Measurements from ENCODE around the gene SPATA46.
"Not testable (repeated sequence)": the region's sequence is repeated elsewhere in the genome, so short reads cannot be mapped to it uniquely, and the experiment has no call there.

SPATA46 gene, protein sequence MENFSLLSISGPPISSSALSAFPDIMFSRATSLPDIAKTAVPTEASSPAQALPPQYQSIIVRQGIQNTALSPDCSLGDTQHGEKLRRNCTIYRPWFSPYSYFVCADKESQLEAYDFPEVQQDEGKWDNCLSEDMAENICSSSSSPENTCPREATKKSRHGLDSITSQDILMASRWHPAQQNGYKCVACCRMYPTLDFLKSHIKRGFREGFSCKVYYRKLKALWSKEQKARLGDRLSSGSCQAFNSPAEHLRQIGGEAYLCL

DNA sequence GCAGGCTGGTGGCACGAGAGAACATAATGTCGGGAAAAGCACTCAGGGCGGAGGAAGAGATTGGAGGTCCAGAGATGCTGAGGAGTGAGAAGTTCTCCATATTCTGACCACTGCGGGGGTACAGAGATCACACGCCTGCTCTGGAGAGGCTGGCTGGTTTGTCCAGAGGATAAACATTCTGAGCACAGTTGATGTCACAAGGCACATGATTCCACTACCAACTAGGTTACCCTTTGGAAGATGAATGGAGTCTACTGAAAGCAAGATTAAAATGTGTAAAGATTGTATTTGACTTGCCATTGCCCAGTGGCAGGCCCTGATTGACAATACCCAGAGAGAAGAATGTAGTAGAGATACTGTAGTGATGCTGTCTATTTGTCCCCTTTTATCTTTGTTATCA is at the start of gene SPATA46:
SPATA46 (minus strand) TSS at position 164 of the 400 bp plus-strand sequence; CDS start at position 100, 64 bp downstream.
- DNase-seq (ENCODE audit: low read depth), result no peak

DNA sequence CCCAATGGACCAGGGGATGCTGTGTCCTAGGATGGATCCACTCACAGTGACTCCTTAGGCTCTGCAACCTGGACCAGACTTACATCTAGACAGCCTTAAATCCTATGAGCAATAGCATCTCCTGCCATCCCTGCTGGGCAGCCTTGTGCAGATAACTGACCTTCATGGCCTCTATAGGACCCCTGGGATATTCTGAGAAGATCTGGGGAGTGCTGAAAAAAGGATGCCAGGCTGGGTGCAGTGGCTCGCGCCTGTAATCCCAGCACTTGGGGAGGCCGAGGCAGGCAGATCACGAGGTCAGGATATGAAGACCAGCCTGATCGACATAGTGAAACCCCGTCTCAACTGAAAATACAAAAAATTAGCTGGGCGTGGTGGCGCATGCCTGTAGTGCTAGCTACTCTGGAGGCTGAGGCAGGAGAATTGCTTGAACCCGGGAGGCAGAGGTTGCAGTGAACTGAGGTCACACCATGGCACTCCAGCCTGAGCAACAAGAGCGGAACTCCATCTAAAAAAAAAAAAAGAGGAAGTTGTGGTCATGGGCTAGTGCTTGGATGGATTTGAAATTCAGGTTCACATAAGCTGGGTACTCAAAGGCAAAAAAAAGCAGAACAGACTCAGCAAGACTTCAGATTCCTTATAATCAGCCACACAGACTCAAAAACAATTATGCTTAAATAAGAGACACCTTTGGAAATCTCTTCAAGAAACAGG is 46.2 kb upstream of the SPATA46 start:
- DNase-seq (ENCODE audit: low read depth), result no peak

DNA sequence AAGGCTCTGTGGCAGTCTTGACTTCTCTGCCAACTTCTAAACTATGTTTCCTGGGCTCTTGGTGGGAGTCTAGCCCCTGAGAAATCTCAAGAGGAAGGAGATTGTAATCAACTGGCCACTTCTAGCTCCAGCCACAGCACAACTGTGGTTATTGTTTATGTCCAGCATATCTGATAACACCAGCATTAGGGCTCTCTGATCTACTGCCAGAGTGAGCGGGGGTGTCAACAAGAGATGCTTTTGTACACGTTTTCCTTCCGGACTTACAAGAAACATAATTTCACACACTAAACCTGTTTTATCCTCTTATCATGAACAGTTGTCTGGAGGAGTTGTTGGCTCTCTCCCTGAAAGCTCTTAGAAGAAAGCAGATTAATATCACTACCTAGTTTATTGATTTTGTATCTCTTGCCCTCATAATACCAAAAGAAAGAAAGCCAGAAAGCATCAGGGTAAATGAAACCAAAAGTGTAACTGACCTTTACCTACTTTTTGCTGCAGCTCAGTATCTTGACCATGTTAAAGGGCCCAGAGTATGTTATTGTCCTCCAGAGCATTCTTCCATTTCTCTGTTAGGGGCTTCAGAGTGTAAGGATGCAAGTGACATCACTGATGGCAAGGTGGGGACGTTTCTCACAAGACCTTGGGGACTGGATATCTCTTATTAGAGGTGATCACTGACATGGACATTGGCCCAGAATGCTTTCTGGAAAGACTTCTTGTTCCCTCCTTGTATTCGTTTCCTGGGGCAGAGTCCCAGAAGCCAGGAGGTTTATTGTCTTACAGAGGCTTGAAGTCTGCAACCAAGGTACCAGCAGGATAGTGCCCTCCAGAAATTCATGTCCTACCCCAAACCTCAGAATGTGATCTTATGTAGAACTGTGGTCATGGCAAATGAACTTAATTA is 44.9 kb upstream of the SPATA46 start:
- no peak for DNase-seq (ENCODE audit: low read depth)

DNA sequence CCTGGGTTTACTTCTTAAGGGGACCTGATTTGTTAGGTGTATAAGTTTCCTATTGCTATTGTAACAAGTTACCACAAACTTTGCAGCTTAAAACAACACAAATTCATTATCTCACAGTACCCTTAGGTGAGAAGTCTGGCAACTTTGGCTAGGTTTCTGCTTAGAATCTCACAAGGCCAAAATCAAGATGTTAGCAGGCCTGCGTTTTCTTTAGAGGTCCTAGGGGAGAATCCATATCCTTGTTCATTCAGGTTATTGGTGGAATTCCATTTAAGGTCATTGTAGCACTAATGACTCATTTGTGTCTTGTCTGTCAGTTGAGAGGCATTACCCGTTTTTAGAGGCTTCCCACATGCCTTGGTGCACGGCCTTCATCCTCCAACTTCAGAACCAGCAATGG is 43.5 kb upstream of the SPATA46 start:
- DNase-seq (ENCODE audit: low read depth), result no peak

DNA sequence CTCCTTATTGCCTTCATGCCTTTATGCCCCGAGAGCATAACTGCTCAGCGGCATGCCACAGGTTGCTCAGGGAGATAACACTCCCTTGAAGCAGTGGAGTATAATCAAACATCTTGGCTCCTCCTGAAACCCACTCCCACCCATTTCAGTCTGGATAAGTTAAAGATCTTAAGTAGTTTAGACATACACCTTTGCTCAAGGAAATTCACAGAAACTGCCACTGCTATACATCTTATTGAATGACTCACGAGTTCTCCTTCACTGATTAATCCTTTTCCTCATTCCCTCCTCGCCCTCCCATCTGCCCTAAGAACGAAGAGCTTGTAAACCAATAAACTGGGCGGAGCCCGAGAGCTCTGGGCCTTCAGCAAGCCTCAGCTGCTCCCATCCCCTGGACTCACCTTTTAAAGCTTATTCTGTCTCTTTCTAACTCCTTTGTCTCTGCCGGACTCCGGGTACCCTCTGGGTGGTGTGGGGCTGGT is 42.8 kb upstream of the SPATA46 start:
- not testable (repeated sequence) for DNase-seq (ENCODE audit: low read depth)

DNA sequence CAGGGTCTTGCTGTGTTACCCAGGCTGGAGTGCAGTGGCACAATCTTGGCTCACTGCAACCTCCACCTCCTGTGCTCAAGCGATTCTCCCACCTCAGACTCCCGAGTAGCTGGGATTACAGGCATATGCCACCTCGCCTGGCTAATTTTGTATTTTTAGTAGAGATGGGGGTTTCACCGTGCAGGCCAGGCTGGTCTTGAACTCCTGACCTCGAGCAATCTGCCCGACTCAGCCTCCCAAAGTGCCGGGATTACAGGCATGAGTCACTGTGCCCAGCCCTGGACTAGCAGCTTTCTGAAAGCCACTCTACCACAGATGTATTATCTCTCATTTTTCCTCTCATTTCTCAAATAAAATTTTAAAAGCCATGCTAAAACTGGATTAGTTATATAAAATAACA is 41.9 kb upstream of the SPATA46 start:
- not testable (repeated sequence) for DNase-seq (ENCODE audit: low read depth)

DNA sequence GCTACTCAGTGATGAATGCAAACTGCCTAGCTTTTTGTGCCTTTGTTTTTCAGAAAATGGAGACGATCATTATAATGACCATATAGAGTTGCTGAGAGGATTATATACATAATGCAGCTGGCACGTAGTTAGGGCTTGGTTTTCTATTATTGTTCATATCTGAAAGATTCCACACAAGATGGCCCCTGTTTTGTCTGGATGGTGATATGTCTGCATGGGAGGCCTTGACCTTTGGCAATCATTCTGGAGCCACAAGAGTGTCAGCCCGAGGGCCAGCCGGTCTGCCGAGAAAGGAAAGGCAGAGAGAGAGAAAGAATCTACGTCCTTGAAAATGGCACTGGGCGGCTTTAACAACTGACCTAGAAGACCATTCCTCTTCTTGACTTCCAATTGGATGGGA is 41.0 kb upstream of the SPATA46 start:
- DNase-seq (ENCODE audit: low read depth), result no peak

DNA sequence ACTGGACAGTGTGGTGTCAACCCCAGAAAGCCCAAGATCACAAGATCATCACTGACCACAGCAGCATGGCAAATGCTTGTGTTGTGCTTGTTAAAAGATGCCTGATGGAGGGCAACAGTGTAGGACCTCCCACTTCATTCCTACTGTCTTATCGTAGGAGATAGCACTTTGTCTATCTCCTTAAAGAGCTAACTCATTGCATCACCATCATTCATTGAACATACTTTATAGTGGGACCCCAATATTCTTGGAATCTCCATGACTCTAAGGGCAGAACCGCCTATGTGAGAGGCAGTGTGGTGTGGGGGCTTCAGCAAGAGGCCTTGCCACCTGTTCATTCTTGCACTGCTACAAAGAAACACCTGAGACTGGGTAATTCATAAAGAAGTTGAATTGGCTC is 40.3 kb upstream of the SPATA46 start:
- DNase-seq (ENCODE audit: low read depth), result no peak

DNA sequence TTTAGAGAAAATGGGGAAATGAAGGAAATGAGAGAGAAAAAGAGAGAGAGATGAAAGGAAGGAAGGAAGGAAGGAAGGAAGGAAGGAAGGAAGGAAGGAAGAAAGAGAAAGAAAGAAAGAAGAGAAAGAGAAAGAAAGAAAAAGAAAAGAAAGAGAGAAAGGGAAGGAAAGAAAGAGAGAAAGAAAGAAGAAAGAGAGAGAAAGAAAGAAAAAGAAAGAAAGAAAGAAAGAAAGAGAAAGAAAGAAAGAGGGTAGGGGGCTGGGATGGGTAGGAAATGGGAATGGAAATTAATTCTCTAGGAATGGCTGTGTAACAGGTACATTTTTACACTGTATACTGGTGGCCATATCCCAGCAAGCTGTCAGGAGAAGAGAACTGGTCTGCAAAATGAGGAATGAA is 39.6 kb upstream of the SPATA46 start:
- DNase-seq (ENCODE audit: low read depth), result no peak

DNA sequence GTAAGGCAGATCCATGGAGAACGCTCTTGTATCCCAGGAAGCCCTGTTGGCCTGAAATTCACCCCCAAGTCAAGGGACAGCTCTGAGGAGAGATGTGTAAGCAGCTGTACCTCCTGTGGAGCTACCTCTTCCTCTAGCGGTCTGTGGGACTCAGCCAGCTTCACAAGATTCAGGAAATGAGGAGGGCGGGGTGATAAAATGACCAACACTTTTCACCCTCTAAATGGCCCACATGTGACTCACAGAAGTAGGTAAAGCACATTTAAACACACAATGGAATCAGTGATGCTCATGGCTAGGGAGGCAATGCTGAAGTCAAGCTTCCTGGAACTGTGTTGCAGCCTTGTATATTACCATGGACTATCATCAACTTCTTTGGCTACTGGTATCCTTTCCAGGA is 35.3 kb upstream of the SPATA46 start, which contains the start of gene SH2D1B:
SH2D1B (minus strand) TSS at position 135 of the 400 bp plus-strand sequence; CDS start at position 15, 120 bp downstream.
- DNase-seq (ENCODE audit: low read depth), result no peak

DNA sequence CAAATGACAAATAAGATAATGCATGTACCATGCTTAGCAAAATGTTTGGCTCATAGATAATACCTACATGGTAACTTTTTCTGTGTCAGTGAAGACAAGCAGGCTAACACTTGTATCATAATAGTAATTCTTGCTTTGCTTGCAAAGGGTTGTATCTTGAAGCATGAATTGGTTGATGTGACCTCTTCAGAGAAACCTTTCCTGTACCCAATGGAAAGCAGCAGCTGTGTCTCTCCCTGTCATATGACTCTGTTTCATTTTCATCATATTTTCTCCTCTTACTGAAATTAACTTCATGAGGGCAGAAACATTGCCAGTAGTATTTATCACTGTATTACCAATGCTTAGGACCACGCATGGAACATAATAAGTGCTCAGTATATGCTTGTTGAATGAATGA is 30.9 kb upstream of the SPATA46 start:
- no peak for DNase-seq (ENCODE audit: low read depth)

DNA sequence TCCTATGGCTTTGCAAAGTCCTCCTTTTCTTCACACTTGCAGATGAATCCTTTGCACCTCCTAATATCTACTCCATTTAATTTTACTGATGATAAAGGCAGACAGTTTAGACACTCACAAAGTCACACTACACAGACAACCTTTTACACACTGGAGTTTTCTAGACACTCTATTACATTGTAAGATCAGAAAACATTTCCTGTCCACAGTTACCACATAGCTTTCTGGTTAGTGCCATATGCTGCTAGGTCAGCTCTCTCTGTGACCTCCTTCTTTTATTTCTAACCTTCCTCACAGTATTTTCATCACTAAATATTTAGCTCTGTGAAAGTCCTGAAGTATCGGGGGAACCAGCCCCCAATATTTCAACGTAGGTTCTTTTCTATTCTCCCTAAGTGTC is 30.2 kb upstream of the SPATA46 start:
- no peak for DNase-seq (ENCODE audit: low read depth)

DNA sequence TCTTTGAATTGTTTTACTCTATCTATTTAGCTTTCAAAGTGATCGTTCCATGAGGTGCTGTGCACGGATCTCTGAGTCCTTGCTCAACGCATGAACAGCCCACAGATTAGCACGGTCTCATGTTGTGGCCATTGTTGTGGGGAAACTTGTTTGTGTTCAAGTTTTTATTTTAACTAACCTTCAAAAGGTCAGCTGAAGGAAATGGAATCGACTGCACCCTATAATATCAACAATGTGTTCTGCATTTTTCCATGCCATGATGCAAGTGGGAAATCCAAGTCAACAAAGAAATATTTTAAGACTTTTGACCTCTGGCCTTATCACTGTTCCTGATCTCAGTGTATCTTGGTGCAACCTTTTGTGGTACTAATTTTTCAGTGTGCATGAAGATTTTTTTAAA is 29.1 kb upstream of the SPATA46 start:
- DNase-seq (ENCODE audit: low read depth), result no peak

DNA sequence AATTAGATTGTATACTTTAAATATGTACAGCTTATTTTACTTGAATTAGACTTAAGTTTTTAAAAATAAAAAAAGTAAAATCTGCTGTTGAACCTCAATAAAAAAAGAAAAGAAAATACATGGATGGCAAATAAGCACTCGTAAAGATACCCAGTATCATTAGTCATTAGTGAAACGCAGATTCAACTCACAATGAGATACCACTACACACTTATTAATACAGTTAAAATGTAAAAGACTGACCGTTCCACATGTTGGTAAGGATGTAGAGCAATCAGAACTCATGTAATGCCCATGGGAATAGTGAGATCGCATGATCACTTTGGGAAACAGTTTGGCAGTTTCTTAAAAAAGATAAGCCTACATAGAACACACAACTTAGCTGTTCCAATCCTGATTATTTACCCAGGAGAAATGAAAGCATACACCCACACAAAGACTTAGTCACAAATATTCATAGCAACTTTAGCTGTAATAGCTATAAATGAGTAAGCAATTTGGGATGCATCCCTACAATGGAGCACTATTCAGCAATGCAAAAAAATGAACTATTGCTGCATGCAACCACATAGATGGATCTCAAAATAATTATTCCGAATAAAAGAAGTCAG is 28.0 kb upstream of the SPATA46 start:
- DNase-seq (ENCODE audit: low read depth), result peak; percentile 66

DNA sequence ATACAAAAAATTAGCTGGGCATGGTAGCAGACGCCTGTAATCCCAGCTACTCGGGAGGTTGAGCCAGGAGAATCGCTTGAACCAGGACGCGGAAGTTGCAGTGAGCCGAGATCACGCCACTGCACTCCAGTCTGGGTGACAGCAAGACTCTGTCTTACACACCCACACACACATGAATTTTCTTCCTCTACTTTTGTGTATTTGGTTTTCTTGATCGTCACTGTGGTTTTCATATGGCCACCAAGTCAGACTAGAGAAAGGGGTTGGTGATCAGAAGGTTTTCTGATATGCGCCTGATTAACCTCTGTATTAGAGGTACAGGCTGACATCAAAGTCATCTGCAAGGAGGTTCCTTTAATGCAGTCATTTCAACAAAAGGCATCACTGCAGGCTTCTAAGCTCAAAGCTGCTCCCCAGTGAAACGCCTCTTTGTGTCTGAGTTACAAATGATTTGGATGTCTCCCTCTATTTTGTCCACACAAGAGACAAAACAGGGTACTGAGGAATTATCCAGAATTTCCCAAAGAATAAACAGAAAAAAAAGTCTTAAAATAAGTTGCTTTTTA is 24.2 kb upstream of the SPATA46 start:
- DNase-seq (ENCODE audit: low read depth), result no peak

DNA sequence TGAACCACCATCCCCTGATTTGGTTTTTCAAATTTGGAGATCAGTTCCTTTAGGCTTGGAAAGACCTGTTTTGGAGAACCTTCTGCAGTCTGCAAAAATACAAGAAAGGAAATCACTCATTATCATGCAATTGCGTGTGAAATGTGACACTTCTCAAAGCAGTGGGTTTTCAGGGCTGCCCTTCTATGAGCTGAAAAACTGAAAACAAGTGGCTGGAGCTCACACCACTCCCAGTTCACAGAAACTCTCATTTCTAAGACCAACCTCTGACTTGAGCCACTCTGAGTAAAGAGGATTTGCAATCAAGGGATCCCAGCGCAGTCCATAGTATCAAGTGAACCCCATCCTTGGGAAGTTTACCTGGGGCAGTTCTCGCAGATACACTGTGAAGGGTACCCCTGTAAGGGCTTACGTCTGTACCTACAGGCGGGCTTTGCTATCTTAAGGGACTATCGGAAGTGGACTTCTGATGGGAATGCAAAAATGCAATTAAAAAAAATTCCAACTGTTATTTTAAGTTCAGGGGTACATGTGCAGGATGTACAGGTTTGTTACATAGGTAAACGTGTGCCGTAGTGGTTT is 22.4 kb upstream of the SPATA46 start:
- no peak for DNase-seq (ENCODE audit: low read depth)

DNA sequence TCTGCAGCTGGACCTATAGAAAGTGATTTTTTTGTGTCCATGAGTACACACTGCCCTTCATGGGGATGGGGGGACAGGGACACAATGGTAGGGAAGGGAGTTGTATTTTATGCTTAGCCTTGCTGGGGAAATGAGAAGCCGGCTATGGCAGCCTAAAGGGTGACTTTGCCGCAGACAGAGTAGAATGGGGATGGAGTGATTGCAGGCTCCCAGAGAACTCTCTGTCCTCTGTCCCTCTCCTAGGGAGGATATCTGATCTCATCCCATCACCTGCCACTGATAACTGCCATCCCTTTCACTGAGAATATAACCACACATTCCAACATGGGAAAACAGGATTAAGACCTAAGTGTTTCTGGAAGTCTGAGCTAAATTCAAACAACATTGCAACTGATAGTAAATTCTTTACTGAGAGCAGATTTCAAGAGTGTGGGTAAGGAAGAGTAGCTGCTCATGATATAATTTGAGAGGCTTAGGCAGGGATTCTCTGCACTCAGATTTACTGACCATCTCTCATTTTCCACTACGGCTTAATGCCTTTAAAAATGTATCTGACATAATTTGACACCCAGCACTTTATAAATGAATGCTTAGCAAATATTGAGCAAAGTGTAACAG is 21.4 kb upstream of the SPATA46 start:
- DNase-seq (ENCODE audit: low read depth), result no peak

DNA sequence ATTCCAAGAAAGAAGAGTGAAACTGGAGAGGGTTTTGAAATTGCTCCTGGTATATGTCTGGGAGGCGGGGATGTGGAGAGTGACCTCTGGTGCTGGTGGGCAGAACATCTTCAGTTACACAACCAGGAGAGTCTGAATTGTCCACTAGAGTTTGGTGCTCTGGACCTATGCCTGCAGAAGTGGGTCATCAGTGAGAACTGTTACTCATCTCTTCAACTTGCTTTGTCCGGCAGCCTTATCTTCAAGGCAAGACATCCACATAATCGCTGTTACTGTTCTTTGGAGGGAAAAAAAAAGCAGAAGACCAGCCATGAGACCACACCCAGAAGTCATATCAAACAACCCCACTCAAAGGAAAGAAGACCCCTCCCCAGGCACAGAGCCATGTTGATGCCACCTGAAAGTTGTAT is 20.4 kb upstream of the SPATA46 start:
- no peak for DNase-seq (ENCODE audit: low read depth)

DNA sequence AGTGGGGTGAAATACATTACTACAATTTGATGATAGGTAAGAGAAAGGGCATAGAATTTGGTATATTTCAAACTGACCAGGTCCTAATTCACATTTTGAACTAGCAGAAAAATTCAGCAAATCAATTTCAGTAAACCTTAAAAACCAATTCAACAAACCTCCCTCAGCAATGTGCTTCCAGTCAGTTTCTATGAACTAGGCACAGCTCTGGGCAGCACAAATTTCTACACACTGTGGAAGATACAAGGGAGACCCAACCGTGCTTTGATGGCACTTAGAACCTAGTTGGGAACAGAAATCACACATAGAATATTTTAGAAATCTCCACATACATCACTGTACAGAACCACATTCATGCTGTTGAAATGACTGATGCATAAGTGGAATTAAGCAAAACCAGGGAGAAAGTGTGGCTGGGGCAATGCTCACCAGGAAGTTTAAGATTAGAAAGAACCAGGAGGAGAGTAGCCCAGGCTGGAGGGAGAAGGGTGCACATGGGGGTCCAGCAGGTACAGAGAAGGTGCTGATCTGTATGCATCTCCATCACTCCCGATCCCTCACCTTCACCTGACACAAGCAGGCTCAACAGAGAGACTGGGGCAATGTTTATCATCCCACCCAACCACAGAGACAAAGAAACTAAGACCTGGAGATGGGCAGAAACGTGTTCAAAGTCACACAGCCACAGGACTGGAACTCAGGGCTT is 19.7 kb upstream of the SPATA46 start:
- no peak for DNase-seq (ENCODE audit: low read depth)
